CD8-positive, alpha-beta memory T cell (primary cell): ENCODE measurements around the gene BTG4. TPM values are rescaled to one million over a fixed set of nuclear protein-coding genes. Genes with fewer than 3 reads are reported as not detected.

Experiments used
- CTCF ChIA-PET: fragments of 350-600 bp; sonication (Branson Sonifier 250); formaldehyde crosslinking; loops from one replicate; lab custom pipeline; 2021; ENCODE audit warnings: antibody characterized with exemption; lab: Charles Lee
- POLR2A ChIA-PET: fragments of 350-600 bp; sonication (Branson Sonifier 250); formaldehyde crosslinking; loops from one replicate; lab custom pipeline; 2021; ENCODE audit warnings: antibody characterized with exemption; lab: Charles Lee
- DNase-seq, 5 donors: peaks; one replicate each; pipeline versions ENCODE4 v3.0.0 to v3.0.0-alpha.2; 2020 to 2022; ENCODE audit warnings: mixed read lengths in 1 of 5
- H3K27ac ChIP-seq: one replicate; pipeline ENCODE4 v1.7.0; 2013; ENCODE audit warnings: low read depth, mild to moderate bottlenecking, low read length, moderate library complexity
- H3K27me3 ChIP-seq: 2 replicates; pipeline ENCODE4 v1.7.0; 2013; ENCODE audit warnings: low read length, mild to moderate bottlenecking; ENCODE audit not compliant: insufficient read depth, poor library complexity, severe bottlenecking
- H3K36me3 ChIP-seq: 2 replicates; pipeline ENCODE4 v1.7.0; 2013; ENCODE audit warnings: mild to moderate bottlenecking, low read length, moderate library complexity; ENCODE audit not compliant: insufficient read depth
- H3K4me1 ChIP-seq: 2 replicates; pipeline ENCODE4 v1.7.0; 2013; ENCODE audit warnings: mild to moderate bottlenecking, low read length, moderate library complexity; ENCODE audit not compliant: insufficient read depth
- H3K4me3 ChIP-seq: 2 replicates; pipeline ENCODE4 v1.7.0; 2013; ENCODE audit warnings: mild to moderate bottlenecking, low read length
- H3K9me3 ChIP-seq: 2 replicates; pipeline ENCODE4 v1.7.0; 2013; ENCODE audit warnings: mild to moderate bottlenecking, low read length
- H3K27ac Mint-ChIP-seq, 8 donors: one replicate each; pipeline ENCODE4 v1.8.0; 2020 to 2021; ENCODE audit warnings: mixed read lengths in 8 of 8, mild to moderate bottlenecking in 6 of 8, inconsistent platforms in 3 of 8, moderate library complexity in 3 of 8
- H3K27me3 Mint-ChIP-seq, 2 donors: one replicate each; pipeline ENCODE4 v1.8.0; 2020 to 2021; ENCODE audit warnings: mixed read lengths in 2 of 2, mild to moderate bottlenecking in 1 of 2, moderate library complexity in 1 of 2
- H3K36me3 Mint-ChIP-seq, 3 donors: one replicate each; pipeline ENCODE4 v1.8.0; 2020 to 2021; ENCODE audit warnings: mixed read lengths in 3 of 3, inconsistent platforms in 1 of 3, mild to moderate bottlenecking in 1 of 3
- H3K4me1 Mint-ChIP-seq, 3 donors: one replicate each; pipeline ENCODE4 v1.8.0; 2020 to 2021; ENCODE audit warnings: mixed read lengths in 3 of 3, inconsistent platforms in 1 of 3, mild to moderate bottlenecking in 1 of 3
- H3K4me3 Mint-ChIP-seq, 7 donors: one replicate each; pipeline ENCODE4 v1.8.0; 2020 to 2021; ENCODE audit warnings: mixed read lengths in 7 of 7, mild to moderate bottlenecking in 6 of 7, moderate library complexity in 4 of 7, inconsistent platforms in 2 of 7
- H3K9me3 Mint-ChIP-seq, 5 donors: one replicate each; pipeline ENCODE4 v1.8.0; 2020 to 2022; ENCODE audit warnings: mixed read lengths in 5 of 5, mild to moderate bottlenecking in 3 of 5, moderate library complexity in 2 of 5, inconsistent platforms in 1 of 5
- polyA plus RNA-seq: library from polyadenylated mRNA; unstranded; fragments of 300-500 nt; fragmentation: Illumina TruSeq; gene quantifications from one replicate; pipeline ENCODE4 v1.2.3, GENCODE V29; 2021
- total RNA-seq, 2 experiments: library from RNA; stranded (reverse); gene quantifications; one replicate each; pipeline ENCODE4 v1.2.3, GENCODE V29; 2021

BTG4 gene
- total and polyA plus RNA-seq, 3 experiments from 2014 or later, result not detected

GRCh38 chr11:111449696-111450479 lies 62.3 kb downstream of the BTG4 start:
- peak overlapping the region in 1 of 7 donors; percentile 63 for H3K4me3 Mint-ChIP-seq
- no peak for DNase-seq
- H3K36me3 ChIP-seq, result no peaks in the 10 kb centered on the region
- peak overlapping the region in 2 of 8 donors; percentile 36 to 85 for H3K27ac Mint-ChIP-seq
- H3K27me3 ChIP-seq, result no peaks in the 10 kb centered on the region
- no peaks in the 10 kb centered on the region for H3K9me3 ChIP-seq
- peaks cover 11 to 17% (median 16%) of the 10 kb centered on the region in 3 donors for H3K4me1 Mint-ChIP-seq
- peaks cover 11% of the 10 kb centered on the region for H3K4me1 ChIP-seq
- no peaks in the 10 kb centered on the region for H3K9me3 Mint-ChIP-seq
- peaks cover 0 to 8% of the 10 kb centered on the region in 2 donors for H3K27me3 Mint-ChIP-seq
- no peak overlapping the region for H3K4me3 ChIP-seq
- no peak overlapping the region for H3K27ac ChIP-seq
- POLR2A ChIA-PET, result no interaction called here
- CTCF ChIA-PET, result interaction anchor here (0.9 to 1.2 kb wide), 4 partner anchors 24 to 167 kb away, joined by 3 to 4 read pairs (median 3); no protein-coding TSS in a partner anchor
- H3K36me3 Mint-ChIP-seq, result no peaks in the 10 kb centered on the region

- ChIA-PET POLR2A (no interaction called here), CTCF (no interaction called here)
- no peaks in the 10 kb centered on the region for H3K36me3 ChIP-seq
- no peaks in the 10 kb centered on the region for H3K36me3 Mint-ChIP-seq
- no peak for DNase-seq
- peaks cover 11 to 17% (median 16%) of the 10 kb centered on the region in 3 donors for H3K4me1 Mint-ChIP-seq
- no peaks in the 10 kb centered on the region for H3K9me3 Mint-ChIP-seq
- peaks cover 11% of the 10 kb centered on the region for H3K4me1 ChIP-seq
- no peaks in the 10 kb centered on the region for H3K9me3 ChIP-seq
- peak overlapping the region in 1 of 7 donors; percentile 63 for H3K4me3 Mint-ChIP-seq
- H3K27me3 ChIP-seq, result no peaks in the 10 kb centered on the region
- peaks cover 0 to 8% of the 10 kb centered on the region in 2 donors for H3K27me3 Mint-ChIP-seq
- no peak overlapping the region for H3K27ac ChIP-seq
- no peak overlapping the region for H3K4me3 ChIP-seq
- H3K27ac Mint-ChIP-seq, result peak overlapping the region in 4 of 8 donors; percentile 39 to 85 (median 52)
Observed at GRCh38 chr11:111448831-111449557, 63.2 kb downstream of the BTG4 start.

- peaks cover 14 to 19% (median 17%) of the 10 kb centered on the region in 3 donors for H3K4me1 Mint-ChIP-seq
Observed at GRCh38 chr11:111448414-111448813, 63.8 kb downstream of the BTG4 start.

GRCh38 chr11:111447931-111448330 lies 64.3 kb downstream of the BTG4 start:
- Histone ChIP-seq H3K4me1 (peaks cover 11% of the 10 kb centered on the region), H3K27me3 (no peaks in the 10 kb centered on the region), H3K9me3 (no peaks in the 10 kb centered on the region), H3K27ac (no peak overlapping the region), H3K4me3 (no peak overlapping the region), H3K36me3 (no peaks in the 10 kb centered on the region)
- DNase-seq, result no peak
- Mint-ChIP-seq H3K4me3 (no peak overlapping the region), H3K36me3 (no peaks in the 10 kb centered on the region), H3K9me3 (no peaks in the 10 kb centered on the region), H3K4me1 (peaks cover 14 to 19% (median 17%) of the 10 kb centered on the region in 3 donors), H3K27ac (peak overlapping the region in 5 of 8 donors; percentile 17 to 64 (median 52)), H3K27me3 (peaks cover 0 to 7% of the 10 kb centered on the region in 2 donors)
- CTCF ChIA-PET, result interaction anchor here (2.5 to 3.5 kb wide), 2 partner anchors 8 to 165 kb away, joined by 13 to 53 read pairs; no protein-coding TSS in a partner anchor
- POLR2A ChIA-PET, result no interaction called here

More at GRCh38 chr11:111448414-111448813, 63.8 kb downstream of the BTG4 start:
- POLR2A ChIA-PET, result no interaction called here
- CTCF ChIA-PET, result interaction anchor here (3.5 kb wide), 1 partner anchor 165 kb away, joined by 53 read pairs; no protein-coding TSS in a partner anchor
- H3K9me3 Mint-ChIP-seq, result no peaks in the 10 kb centered on the region
- Histone ChIP-seq H3K4me3 (no peak overlapping the region), H3K4me1 (peaks cover 11% of the 10 kb centered on the region), H3K27ac (no peak overlapping the region), H3K36me3 (no peaks in the 10 kb centered on the region), H3K9me3 (no peaks in the 10 kb centered on the region), H3K27me3 (no peaks in the 10 kb centered on the region)
- H3K36me3 Mint-ChIP-seq, result no peaks in the 10 kb centered on the region
- H3K27me3 Mint-ChIP-seq, result peaks cover 0 to 8% of the 10 kb centered on the region in 2 donors
- no peak overlapping the region for H3K27ac Mint-ChIP-seq
- H3K4me3 Mint-ChIP-seq, result no peak overlapping the region
- DNase-seq, result no peak

- peaks cover 0 to 7% of the 10 kb centered on the region in 2 donors for H3K27me3 Mint-ChIP-seq
- CTCF ChIA-PET, result interaction anchor here (1.2 to 3.5 kb wide), 11 partner anchors 9 to 1014 kb away, joined by 3 to 53 read pairs (median 4); no protein-coding TSS in a partner anchor
- Histone ChIP-seq H3K4me1 (peaks cover 11% of the 10 kb centered on the region), H3K36me3 (no peaks in the 10 kb centered on the region), H3K27ac (no peak overlapping the region), H3K9me3 (no peaks in the 10 kb centered on the region), H3K4me3 (no peak overlapping the region), H3K27me3 (no peaks in the 10 kb centered on the region)
- no peaks in the 10 kb centered on the region for H3K9me3 Mint-ChIP-seq
- DNase-seq, result no peak
- POLR2A ChIA-PET, result no interaction called here
- peaks cover 14 to 19% (median 17%) of the 10 kb centered on the region in 3 donors for H3K4me1 Mint-ChIP-seq
- peak overlapping the region in 3 of 8 donors; percentile 8 to 84 (median 48) for H3K27ac Mint-ChIP-seq
- H3K4me3 Mint-ChIP-seq, result no peak overlapping the region
- H3K36me3 Mint-ChIP-seq, result no peaks in the 10 kb centered on the region
Observed at GRCh38 chr11:111447112-111447471, 65.1 kb downstream of the BTG4 start.

GRCh38 chr11:111446404-111447111 lies 65.6 kb downstream of the BTG4 start:
- Mint-ChIP-seq H3K27ac (peak overlapping the region; percentile 7 to 91 (median 42)), H3K27me3 (peaks cover 0 to 7% of the 10 kb centered on the region in 2 donors), H3K9me3 (no peaks in the 10 kb centered on the region), H3K4me3 (peak overlapping the region in 5 of 7 donors; percentile 0 to 38 (median 10)), H3K36me3 (no peaks in the 10 kb centered on the region), H3K4me1 (peaks cover 14 to 19% (median 17%) of the 10 kb centered on the region in 3 donors)
- CTCF ChIA-PET, result interaction anchor here (0.7 to 3.5 kb wide), 15 partner anchors 9 to 1251 kb away, joined by 3 to 53 read pairs (median 4); no protein-coding TSS in a partner anchor
- no peaks in the 10 kb centered on the region for H3K27me3 ChIP-seq
- no peak overlapping the region for H3K4me3 ChIP-seq
- peak; percentile 55 to 89 (median 81) for DNase-seq
- peaks cover 11% of the 10 kb centered on the region for H3K4me1 ChIP-seq
- no peaks in the 10 kb centered on the region for H3K9me3 ChIP-seq
- no peaks in the 10 kb centered on the region for H3K36me3 ChIP-seq
- H3K27ac ChIP-seq, result no peak overlapping the region
- POLR2A ChIA-PET, result no interaction called here

GRCh38 chr11:111445586-111445985 lies 66.6 kb downstream of the BTG4 start:
- H3K4me1 ChIP-seq, result peaks cover 11% of the 10 kb centered on the region
- H3K27me3 ChIP-seq, result no peaks in the 10 kb centered on the region
- CTCF ChIA-PET, result interaction anchor here (0.7 to 3.5 kb wide), 10 partner anchors 8 to 1250 kb away, joined by 3 to 53 read pairs (median 6); no protein-coding TSS in a partner anchor
- POLR2A ChIA-PET, result no interaction called here
- no peak overlapping the region for H3K27ac ChIP-seq
- no peak overlapping the region for H3K4me3 ChIP-seq
- Mint-ChIP-seq H3K4me1 (peaks cover 14 to 19% (median 17%) of the 10 kb centered on the region in 3 donors), H3K36me3 (no peaks in the 10 kb centered on the region), H3K27me3 (peaks cover 0 to 3% of the 10 kb centered on the region in 2 donors), H3K9me3 (no peaks in the 10 kb centered on the region), H3K27ac (peak overlapping the region; percentile 7 to 91 (median 46)), H3K4me3 (no peak overlapping the region)
- H3K36me3 ChIP-seq, result no peaks in the 10 kb centered on the region
- DNase-seq, result no peak
- no peaks in the 10 kb centered on the region for H3K9me3 ChIP-seq
